Right atrium auricular region (tissue), 2 donors: ENCODE results near the gene SIX2. TPM values are rescaled to one million over a fixed set of nuclear protein-coding genes. Genes with fewer than 3 reads are reported as not detected.

ENCODE experiments used
- DNase-seq: peaks from one replicate; pipeline ENCODE4 v3.0.0-alpha.2; 2019; ENCODE audit warnings: low spot score
- H3K27ac ChIP-seq, 2 donors: fragments of 200-600 bp; sonication (generic); 1 replicate in 1 of 2; 2 replicates in 1 of 2; pipeline ENCODE4 v1.5.1; 2016 to 2019
- H3K27me3 ChIP-seq, 2 donors: fragments of 200-600 bp; sonication (generic); one replicate each; pipeline versions ENCODE4 v1.5.1 to v1.6.0; 2017 to 2019
- H3K36me3 ChIP-seq: fragments of 200-600 bp; sonication (generic); one replicate; pipeline ENCODE4 v1.5.1; 2016
- H3K4me1 ChIP-seq, 2 donors: fragments of 200-600 bp; sonication (generic); one replicate each; pipeline versions ENCODE4 v1.5.1 to v1.6.0; 2017 to 2019
- H3K4me3 ChIP-seq, 2 donors: fragments of 200-600 bp; sonication (generic); 1 replicate in 1 of 2; 2 replicates in 1 of 2; pipeline ENCODE4 v1.5.1; 2017 to 2019; ENCODE audit warnings: mild to moderate bottlenecking in 1 of 2, moderate library complexity in 1 of 2
- H3K9me3 ChIP-seq, 2 donors: fragments of 200-600 bp; sonication (generic); one replicate each; pipeline ENCODE4 v1.5.1; 2019
- CTCF ChIP-seq, 2 donors: fragments of 200-600 bp; sonication (generic); IDR thresholded peaks; one replicate each; pipeline ENCODE4 v1.5.1; 2019; ENCODE audit warnings: antibody characterized with exemption in 2 of 2
- total RNA-seq, 2 donors: library from RNA; depleted of rRNA; stranded (reverse); fragments of >200 nt; gene quantifications; one replicate each; pipeline ENCODE4 v1.1.0, GENCODE V29; 2016

Gene SIX2
- total RNA-seq, 2 donors from 2014 or later = 1.1 to 2.3 TPM

- H3K9me3 ChIP-seq = no peaks in the 10 kb centered on the region
- TF ChIP-seq CTCF (IDR thresholded peaks at IDR 0.05) = no peak
- no peaks in the 10 kb centered on the region for H3K36me3 ChIP-seq
- no peak overlapping the region for H3K4me3 ChIP-seq
- DNase-seq = no peak
- no peak overlapping the region for H3K27ac ChIP-seq
- no peaks in the 10 kb centered on the region for H3K27me3 ChIP-seq
- H3K4me1 ChIP-seq = no peaks in the 10 kb centered on the region
Measured at GRCh38 chr2:45047301-45047700, 38.0 kb upstream of the SIX2 start.

DNA sequence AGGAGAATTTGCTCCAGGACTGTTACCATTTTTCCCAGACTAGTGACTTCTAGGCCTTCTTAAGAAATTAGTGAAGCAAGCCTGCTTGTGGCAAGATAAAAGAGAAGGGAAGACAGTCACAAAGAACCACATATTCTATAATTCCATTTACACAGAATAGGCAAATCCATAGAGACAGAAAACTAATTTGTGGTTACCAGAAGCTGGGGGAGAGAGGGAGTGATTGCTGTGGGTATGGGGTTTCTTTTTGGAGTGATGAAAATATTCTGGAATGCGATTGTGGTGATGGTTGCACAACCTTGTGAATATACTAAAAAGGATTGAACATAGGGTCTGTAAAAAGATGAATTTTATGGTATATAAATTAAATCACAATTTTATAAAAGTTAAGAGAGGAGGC is 37.5 kb upstream of the SIX2 start:
- no peak for DNase-seq
- H3K27me3 ChIP-seq = no peaks in the 10 kb centered on the region

DNA sequence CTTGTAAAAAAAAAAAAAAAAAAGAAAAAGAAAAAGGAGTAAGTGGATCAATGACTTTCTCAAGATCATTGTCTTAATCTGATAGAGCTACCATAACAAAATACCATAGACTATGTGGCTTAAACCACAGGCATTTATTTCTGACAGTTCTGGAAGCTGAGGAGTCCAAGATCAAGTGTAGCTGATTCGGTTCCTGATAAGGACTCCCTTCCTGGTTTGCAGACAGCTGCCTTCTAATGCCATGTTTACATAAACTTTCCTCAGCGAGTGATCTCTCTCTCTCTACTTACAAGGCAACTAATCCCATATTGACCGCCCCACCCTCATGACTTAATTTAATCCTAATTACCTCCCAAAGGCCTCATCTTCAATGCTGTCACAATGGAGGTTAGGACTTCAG is 36.5 kb upstream of the SIX2 start:
- no peaks in the 10 kb centered on the region for H3K27me3 ChIP-seq
- no peaks in the 10 kb centered on the region for H3K36me3 ChIP-seq
- H3K4me3 ChIP-seq = no peak overlapping the region
- DNase-seq = no peak
- no peak overlapping the region for H3K27ac ChIP-seq
- H3K9me3 ChIP-seq = no peaks in the 10 kb centered on the region
- no peaks in the 10 kb centered on the region for H3K4me1 ChIP-seq
- TF ChIP-seq CTCF (IDR thresholded peaks at IDR 0.05) = no peak

More for the DNA sequence above, 37.5 kb upstream of the SIX2 start:
- no peak overlapping the region for H3K4me3 ChIP-seq
- H3K27ac ChIP-seq = no peak overlapping the region
- no peaks in the 10 kb centered on the region for H3K36me3 ChIP-seq
- H3K4me1 ChIP-seq = no peaks in the 10 kb centered on the region
- TF ChIP-seq CTCF (IDR thresholded peaks at IDR 0.05) = no peak
- H3K9me3 ChIP-seq = no peaks in the 10 kb centered on the region

DNA sequence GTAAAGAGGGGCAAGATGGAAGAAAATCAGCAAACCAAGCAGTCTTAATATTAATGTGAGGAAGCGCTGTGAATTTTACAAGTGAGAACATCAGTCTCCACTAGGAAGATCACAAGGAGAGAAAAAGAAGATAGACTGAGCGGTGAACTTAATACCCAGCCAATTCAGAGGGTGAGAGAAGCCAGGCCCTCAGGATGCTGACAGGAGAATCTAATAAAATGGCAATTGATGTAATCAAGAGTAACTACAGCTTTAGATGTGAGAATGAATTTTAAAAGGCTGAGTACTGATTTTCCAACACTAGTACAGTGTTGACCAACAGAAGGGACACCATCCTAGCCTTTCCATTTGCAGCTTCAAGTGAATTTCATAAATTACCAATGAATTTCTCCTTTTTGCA is 35.7 kb upstream of the SIX2 start:
- H3K27me3 ChIP-seq = no peaks in the 10 kb centered on the region
- TF ChIP-seq CTCF (IDR thresholded peaks at IDR 0.05) = no peak
- no peak for DNase-seq
- H3K4me3 ChIP-seq = no peak overlapping the region
- no peak overlapping the region for H3K27ac ChIP-seq
- no peaks in the 10 kb centered on the region for H3K4me1 ChIP-seq
- H3K9me3 ChIP-seq = no peaks in the 10 kb centered on the region
- H3K36me3 ChIP-seq = no peaks in the 10 kb centered on the region

- no peak for TF ChIP-seq CTCF (IDR thresholded peaks at IDR 0.05)
- no peaks in the 10 kb centered on the region for H3K9me3 ChIP-seq
- H3K4me1 ChIP-seq = no peaks in the 10 kb centered on the region
- no peaks in the 10 kb centered on the region for H3K36me3 ChIP-seq
- no peak overlapping the region for H3K4me3 ChIP-seq
- H3K27me3 ChIP-seq = no peaks in the 10 kb centered on the region
- no peak for DNase-seq
- H3K27ac ChIP-seq = no peak overlapping the region
Measured at GRCh38 chr2:45043174-45043573, 33.9 kb upstream of the SIX2 start.

DNA sequence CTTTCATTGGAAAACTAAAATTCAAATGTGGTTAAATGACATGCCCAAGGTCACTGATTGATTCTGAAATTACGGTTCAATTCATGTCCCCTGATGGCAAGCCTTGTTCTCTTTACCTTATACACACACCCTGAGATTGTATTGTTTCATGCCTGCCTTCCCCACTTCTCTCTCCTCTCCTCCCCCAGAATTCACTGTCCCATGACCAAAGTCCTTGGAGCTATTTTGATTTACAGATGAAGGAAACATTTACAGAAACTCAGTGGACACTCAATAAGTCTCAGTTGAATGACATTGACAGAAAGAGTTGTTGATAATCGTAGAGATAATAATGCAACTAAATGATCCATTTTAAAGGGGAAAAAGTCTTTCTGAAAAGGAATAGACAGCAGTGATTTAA is 33.1 kb upstream of the SIX2 start:
- no peak for DNase-seq
- no peak for TF ChIP-seq CTCF (IDR thresholded peaks at IDR 0.05)
- Histone ChIP-seq H3K4me3 (no peak overlapping the region), H3K27ac (no peak overlapping the region), H3K27me3 (no peaks in the 10 kb centered on the region), H3K9me3 (no peaks in the 10 kb centered on the region), H3K36me3 (no peaks in the 10 kb centered on the region), H3K4me1 (no peaks in the 10 kb centered on the region)
